Measurements from ENCODE around the gene FOXD4L6. TPM values are rescaled to one million over a fixed set of nuclear protein-coding genes. Genes with fewer than 3 reads are reported as not detected.

FOXD4L6 gene
- total RNA-seq: 0.06 TPM in 1 of 2 replicates, not detected in the other

DNA sequence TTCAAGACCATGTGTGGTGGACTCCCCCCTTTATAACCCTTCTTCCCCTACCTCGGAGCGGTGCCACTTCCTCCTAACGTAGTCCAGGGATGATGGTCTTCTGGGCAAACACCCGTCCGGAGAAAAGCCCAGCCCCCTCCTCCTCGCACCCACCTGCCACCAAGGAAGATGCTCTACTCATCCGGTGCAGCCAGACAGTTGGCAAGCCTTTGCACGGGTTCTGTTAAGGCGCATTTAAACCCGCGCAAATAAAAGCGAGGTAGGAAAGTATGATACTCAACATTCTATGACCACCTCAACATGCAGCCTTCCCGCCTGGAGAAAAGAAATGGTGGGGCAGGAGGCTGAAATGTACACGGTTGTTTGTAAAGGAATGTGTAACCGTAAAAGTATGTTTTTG is at the start of gene FOXD4L6:
Gene FOXD4L6, minus strand, starts transcription at position 101 of the 400 bp plus-strand sequence. CDS start 298 bp downstream, outside the sequence.

Other genes starting within 250 kb of the FOXD4L6 start
- 11.4 and 20.8 TPM in 2 replicates for gene ZNG1F, start 60.6 kb upstream of the FOXD4L6 start, total RNA-seq

Data from aortic smooth muscle cell (primary cell).